Measurements from ENCODE around the gene DLGAP4.

The DLGAP4 gene

GRCh38 chr20:36483209-36483918 lies 177.2 kb downstream of the DLGAP4 start:
- FAIRE-seq (no peak), DNase-seq (ENCODE audit: insufficient read length) (no peak)
- no peak for TF ChIP-seq POLR2AphosphoS5 (IDR thresholded peaks at IDR 0.05; ENCODE audit: low read depth, low read length)
- TF ChIP-seq POLR2A (IDR thresholded peaks at IDR 0.05; ENCODE audit: low read depth, low read length): no peak
- TF ChIP-seq TAF1 (IDR thresholded peaks at IDR 0.05; ENCODE audit: borderline replicate concordance, low read depth, low read length): no peak

DNA sequence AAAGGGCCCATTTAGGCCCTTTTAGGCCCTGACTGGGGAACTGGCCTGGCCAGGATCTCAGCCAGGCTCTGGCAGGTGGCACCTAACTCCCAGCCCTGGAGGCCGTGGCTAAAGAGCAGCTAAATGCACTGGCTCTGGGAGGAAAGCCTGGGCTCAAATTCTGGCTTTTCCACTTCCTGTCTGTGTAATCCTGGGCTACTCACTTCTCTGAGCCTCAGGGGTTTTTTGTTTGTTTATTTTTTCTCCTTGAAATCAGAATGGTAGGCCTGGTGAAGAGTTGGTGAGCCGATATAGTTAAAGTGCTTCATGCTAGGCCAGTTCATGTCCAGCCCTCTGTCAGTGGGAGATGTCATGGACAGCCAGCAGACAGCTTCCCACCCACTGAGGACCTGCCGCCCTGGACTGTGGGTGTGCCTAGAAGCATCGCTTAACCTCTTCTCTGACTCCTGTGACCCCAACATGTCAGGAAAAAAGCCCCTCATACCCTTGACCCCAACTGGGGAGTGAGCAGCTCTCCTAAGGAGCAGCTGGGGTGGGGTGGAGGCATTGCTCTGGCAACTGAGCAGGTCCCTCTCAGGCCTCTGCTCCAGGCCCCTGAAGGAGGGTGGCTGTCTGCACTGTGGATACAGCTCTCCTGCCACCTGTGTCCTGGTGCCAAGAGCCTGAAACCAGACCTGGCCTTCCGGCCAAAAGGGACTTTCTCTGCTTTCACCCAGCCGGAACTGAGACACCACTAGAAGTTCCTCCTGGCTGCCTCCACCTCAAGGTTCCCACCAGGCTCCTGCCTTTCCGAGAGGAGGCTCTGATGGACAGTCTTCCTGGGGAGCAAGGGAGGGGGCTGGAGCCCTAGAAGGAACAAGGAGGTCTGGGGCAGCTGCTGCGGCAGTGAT lies 178.0 kb downstream of the DLGAP4 start:
- DNase-seq (ENCODE audit: insufficient read length) (no peak), FAIRE-seq (peak; percentile 82)
- TF ChIP-seq POLR2AphosphoS5 (IDR thresholded peaks at IDR 0.05; ENCODE audit: low read depth, low read length): no peak
- TF ChIP-seq POLR2A (IDR thresholded peaks at IDR 0.05; ENCODE audit: low read depth, low read length): no peak
- no peak for TF ChIP-seq TAF1 (IDR thresholded peaks at IDR 0.05; ENCODE audit: borderline replicate concordance, low read depth, low read length)

GRCh38 chr20:36485286-36485685 lies 179.1 kb downstream of the DLGAP4 start:
- no peak for DNase-seq (ENCODE audit: insufficient read length)
- no peak for FAIRE-seq

GRCh38 chr20:36487069-36487468 lies 180.9 kb downstream of the DLGAP4 start:
- no peak for FAIRE-seq

More at GRCh38 chr20:36485286-36485685, 179.1 kb downstream of the DLGAP4 start:
- no peak for TF ChIP-seq POLR2AphosphoS5 (IDR thresholded peaks at IDR 0.05; ENCODE audit: low read depth, low read length)
- no peak for TF ChIP-seq POLR2A (IDR thresholded peaks at IDR 0.05; ENCODE audit: low read depth, low read length)
- TF ChIP-seq TAF1 (IDR thresholded peaks at IDR 0.05; ENCODE audit: borderline replicate concordance, low read depth, low read length): no peak

DNA sequence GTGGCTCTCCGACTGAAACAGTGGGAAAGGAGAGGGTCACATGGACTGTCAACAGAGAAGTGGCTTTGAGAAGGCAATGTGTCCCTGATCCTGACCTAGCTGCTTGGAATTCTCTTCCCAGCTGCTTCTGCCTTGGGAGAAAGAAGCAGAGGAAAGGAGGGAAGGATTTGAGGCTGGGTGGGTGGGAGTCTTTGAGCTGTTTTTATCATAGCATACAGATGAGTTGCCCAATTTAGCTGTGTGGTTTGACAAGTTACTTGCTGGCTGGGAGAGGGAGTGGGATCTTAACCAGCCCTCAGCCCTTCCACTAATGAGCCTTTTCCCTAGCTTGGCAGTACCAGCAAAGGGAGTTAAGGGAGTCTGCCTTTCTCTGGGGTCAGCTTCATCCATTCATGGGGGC lies 184.1 kb downstream of the DLGAP4 start:
- FAIRE-seq (no peak), DNase-seq (ENCODE audit: insufficient read length) (no peak)
- TF ChIP-seq POLR2AphosphoS5 (IDR thresholded peaks at IDR 0.05; ENCODE audit: low read depth, low read length) (no peak), TAF1 (IDR thresholded peaks at IDR 0.05; ENCODE audit: borderline replicate concordance, low read depth, low read length) (no peak), POLR2A (IDR thresholded peaks at IDR 0.05; ENCODE audit: low read depth, low read length) (no peak)

More at GRCh38 chr20:36487069-36487468, 180.9 kb downstream of the DLGAP4 start:
- no peak for DNase-seq (ENCODE audit: insufficient read length)
- no peak for TF ChIP-seq POLR2AphosphoS5 (IDR thresholded peaks at IDR 0.05; ENCODE audit: low read depth, low read length)
- no peak for TF ChIP-seq TAF1 (IDR thresholded peaks at IDR 0.05; ENCODE audit: borderline replicate concordance, low read depth, low read length)
- TF ChIP-seq POLR2A (IDR thresholded peaks at IDR 0.05; ENCODE audit: low read depth, low read length): no peak

- FAIRE-seq: peak; percentile 77
- TF ChIP-seq POLR2A (IDR thresholded peaks at IDR 0.05; ENCODE audit: low read depth, low read length): no peak
- TF ChIP-seq TAF1 (IDR thresholded peaks at IDR 0.05; ENCODE audit: borderline replicate concordance, low read depth, low read length): 0 out of 2 replicates have a peak, but pooled peaks have one; percentile 36
- peak; percentile 53 for DNase-seq (ENCODE audit: insufficient read length)
Observed at GRCh38 chr20:36491901-36492617, 185.9 kb downstream of the DLGAP4 start.

DNA sequence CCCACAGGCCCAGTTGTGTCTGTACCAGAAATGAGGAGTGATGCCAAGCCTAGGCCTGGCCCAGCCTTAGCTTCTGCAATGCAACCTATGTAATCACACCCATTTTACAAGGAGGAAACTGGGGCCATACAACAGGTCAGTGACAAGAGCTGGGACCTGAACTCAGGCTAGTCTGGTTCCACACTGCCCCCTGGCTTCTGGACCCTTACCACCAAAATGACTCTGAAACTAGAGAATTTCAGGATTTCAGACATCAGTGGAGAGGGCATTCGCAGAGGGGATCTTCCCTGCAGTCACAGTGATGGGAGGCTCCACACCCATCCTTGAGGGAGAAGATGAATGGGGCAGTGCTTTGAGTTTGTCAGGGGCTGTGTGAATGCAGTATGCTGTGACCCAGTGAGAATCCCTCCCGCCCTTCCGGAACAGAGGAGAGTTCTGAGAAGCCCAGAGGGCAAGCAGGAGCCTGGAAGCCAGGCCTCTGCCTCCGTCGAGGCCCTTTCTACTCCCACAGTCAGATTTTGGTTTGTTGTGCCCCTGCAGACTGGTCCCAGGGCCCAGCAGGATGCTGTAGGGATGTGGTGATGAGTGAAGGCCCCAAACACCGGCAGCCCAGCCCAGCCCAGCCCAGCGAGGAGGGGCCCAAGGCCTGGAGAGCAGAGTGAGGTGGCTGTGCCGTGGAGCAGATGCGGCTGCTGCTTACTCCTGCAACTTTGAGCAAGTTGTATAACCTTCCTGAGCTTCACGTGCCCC lies 187.1 kb downstream of the DLGAP4 start:
- no peak for DNase-seq (ENCODE audit: insufficient read length)
- FAIRE-seq: no peak
- TF ChIP-seq POLR2AphosphoS5 (IDR thresholded peaks at IDR 0.05; ENCODE audit: low read depth, low read length) (no peak), TAF1 (IDR thresholded peaks at IDR 0.05; ENCODE audit: borderline replicate concordance, low read depth, low read length) (no peak), POLR2A (IDR thresholded peaks at IDR 0.05; ENCODE audit: low read depth, low read length) (no peak)

DNA sequence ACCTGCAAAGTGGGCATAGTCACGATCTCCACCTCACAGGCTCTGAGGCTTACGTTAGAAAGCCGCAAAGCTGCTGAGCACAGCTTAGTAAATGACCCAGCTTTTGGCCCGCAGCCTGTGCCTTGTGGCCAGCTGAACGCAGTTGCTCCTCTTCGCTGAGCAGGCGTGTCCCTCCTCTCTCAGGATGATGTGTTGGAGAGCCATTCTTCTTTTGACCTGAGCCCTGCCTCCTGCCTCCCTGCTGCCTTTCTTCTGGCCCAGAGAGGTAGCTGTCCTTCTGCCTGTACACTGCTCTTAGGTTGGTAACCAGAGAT lies 187.6 kb downstream of the DLGAP4 start:
- DNase-seq (ENCODE audit: insufficient read length): no peak
- no peak for TF ChIP-seq TAF1 (IDR thresholded peaks at IDR 0.05; ENCODE audit: borderline replicate concordance, low read depth, low read length)
- TF ChIP-seq POLR2A (IDR thresholded peaks at IDR 0.05; ENCODE audit: low read depth, low read length): no peak
- TF ChIP-seq POLR2AphosphoS5 (IDR thresholded peaks at IDR 0.05; ENCODE audit: low read depth, low read length): no peak
- no peak for FAIRE-seq

- FAIRE-seq: no peak
- no peak for TF ChIP-seq POLR2A (IDR thresholded peaks at IDR 0.05; ENCODE audit: low read depth, low read length)
- no peak for TF ChIP-seq TAF1 (IDR thresholded peaks at IDR 0.05; ENCODE audit: borderline replicate concordance, low read depth, low read length)
- no peak for TF ChIP-seq POLR2AphosphoS5 (IDR thresholded peaks at IDR 0.05; ENCODE audit: low read depth, low read length)
Observed at GRCh38 chr20:36496707-36497669, 190.8 kb downstream of the DLGAP4 start.

GRCh38 chr20:36497856-36498255 lies 191.7 kb downstream of the DLGAP4 start:
- TF ChIP-seq POLR2A (IDR thresholded peaks at IDR 0.05; ENCODE audit: low read depth, low read length) (no peak), TAF1 (IDR thresholded peaks at IDR 0.05; ENCODE audit: borderline replicate concordance, low read depth, low read length) (no peak), POLR2AphosphoS5 (IDR thresholded peaks at IDR 0.05; ENCODE audit: low read depth, low read length) (no peak)
- no peak for FAIRE-seq
- no peak for DNase-seq (ENCODE audit: insufficient read length)

More at GRCh38 chr20:36496707-36497669, 190.8 kb downstream of the DLGAP4 start:
- no peak for DNase-seq (ENCODE audit: insufficient read length)
